Measurements from ENCODE around the gene SPATA17.

Gene SPATA17

DNA sequence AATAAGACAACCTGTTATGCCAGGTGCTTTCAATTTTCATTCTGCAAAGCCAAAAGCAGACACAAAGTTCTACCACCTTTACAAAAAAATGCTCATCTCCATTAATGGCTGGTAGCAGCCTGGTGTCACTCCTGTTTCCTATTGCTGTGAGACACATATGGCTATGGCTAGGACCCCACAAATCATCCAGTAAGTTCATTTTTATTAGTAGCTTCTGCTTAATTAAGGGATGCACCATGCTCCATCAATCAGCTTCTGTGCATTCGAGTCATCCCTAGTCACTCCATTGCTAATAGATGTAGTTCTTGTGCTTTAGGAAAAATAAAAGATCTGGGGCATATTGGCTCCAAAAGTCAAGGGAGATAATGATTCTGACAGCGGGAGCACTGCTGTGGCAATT is 257.2 kb downstream of the SPATA17 start:
- Histone ChIP-seq H3K4me3 (ENCODE audit: insufficient read length, low read depth) (no peak overlapping the region), H3K27me3 (ENCODE audit: insufficient read depth, insufficient read length) (no peaks in the 10 kb centered on the region), H3K36me3 (ENCODE audit: insufficient read depth, insufficient read length, low read length) (no peaks in the 10 kb centered on the region), H3K9me3 (ENCODE audit: insufficient read depth, low read length) (peaks cover 8% of the 10 kb centered on the region; the same call in 1 of the 2 replicates), H3K9ac (ENCODE audit: insufficient read length, low read depth) (no peak overlapping the region), H3K4me1 (ENCODE audit: insufficient read depth, insufficient read length) (no peaks in the 10 kb centered on the region)
- DNase-seq (ENCODE audit: low read depth, low spot score), result no peak
- no peak for TF ChIP-seq ZNF274 (IDR thresholded peaks at IDR 0.05; ENCODE audit: low read depth, low read length)
- TF ChIP-seq SUZ12 (IDR thresholded peaks at IDR 0.05; ENCODE audit: extremely low read depth, insufficient read depth, insufficient read length), result no peak
- TF ChIP-seq YY1 (IDR thresholded peaks at IDR 0.05; ENCODE audit: insufficient read depth, insufficient read length), result no peak

DNA sequence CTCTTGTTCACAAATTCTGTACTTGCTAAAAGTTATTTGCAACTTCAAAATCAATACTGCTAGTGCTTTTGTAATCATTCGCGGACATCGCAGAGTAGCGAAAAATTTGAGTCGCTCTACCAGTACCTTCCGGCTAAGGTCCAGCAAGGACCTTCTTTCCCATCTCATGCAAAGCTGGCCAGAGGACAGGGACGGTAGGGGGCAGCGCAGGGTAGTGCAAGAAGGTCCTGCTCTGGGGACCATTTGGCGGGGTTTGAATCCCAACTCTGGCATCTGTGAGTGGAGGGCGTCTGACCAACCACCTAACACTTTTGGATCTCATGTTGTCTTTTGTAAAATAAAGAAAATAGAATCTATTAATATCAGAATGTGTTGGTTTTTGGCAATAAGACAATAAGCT is 258.3 kb downstream of the SPATA17 start:
- H3K9ac ChIP-seq (ENCODE audit: insufficient read length, low read depth), result no peak overlapping the region
- no peak for TF ChIP-seq YY1 (IDR thresholded peaks at IDR 0.05; ENCODE audit: insufficient read depth, insufficient read length)
- TF ChIP-seq SUZ12 (IDR thresholded peaks at IDR 0.05; ENCODE audit: extremely low read depth, insufficient read depth, insufficient read length), result no peak
- no peak for TF ChIP-seq ZNF274 (IDR thresholded peaks at IDR 0.05; ENCODE audit: low read depth, low read length)
- H3K27me3 ChIP-seq (ENCODE audit: insufficient read depth, insufficient read length), result no peaks in the 10 kb centered on the region
- H3K4me1 ChIP-seq (ENCODE audit: insufficient read depth, insufficient read length), result no peaks in the 10 kb centered on the region
- no peaks in the 10 kb centered on the region for H3K36me3 ChIP-seq (ENCODE audit: insufficient read depth, insufficient read length, low read length)
- peak; percentile 63 for DNase-seq (ENCODE audit: low read depth, low spot score)
- H3K9me3 ChIP-seq (ENCODE audit: insufficient read depth, low read length), result no peaks in the 10 kb centered on the region
- no peak overlapping the region for H3K4me3 ChIP-seq (ENCODE audit: insufficient read length, low read depth)

DNA sequence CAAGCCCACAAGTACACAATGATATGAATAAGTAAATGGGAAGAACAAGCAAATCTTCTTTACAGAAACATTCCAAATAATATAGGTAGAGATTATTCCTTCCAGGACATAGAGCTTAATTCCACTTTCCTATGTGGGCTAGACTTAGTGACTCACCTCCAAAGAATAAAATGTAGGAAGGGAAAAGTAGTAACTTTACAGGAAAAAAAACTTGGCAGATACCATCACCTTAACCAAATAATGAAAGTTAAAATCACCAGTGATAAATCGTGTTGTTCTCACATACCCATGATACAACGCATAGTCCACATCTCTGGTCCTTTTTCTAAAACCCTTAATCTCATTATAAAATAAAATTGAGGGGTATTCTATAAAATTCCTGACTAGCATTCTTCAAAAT is 260.8 kb downstream of the SPATA17 start:
- H3K4me3 ChIP-seq (ENCODE audit: insufficient read length, low read depth), result no peak overlapping the region

DNA sequence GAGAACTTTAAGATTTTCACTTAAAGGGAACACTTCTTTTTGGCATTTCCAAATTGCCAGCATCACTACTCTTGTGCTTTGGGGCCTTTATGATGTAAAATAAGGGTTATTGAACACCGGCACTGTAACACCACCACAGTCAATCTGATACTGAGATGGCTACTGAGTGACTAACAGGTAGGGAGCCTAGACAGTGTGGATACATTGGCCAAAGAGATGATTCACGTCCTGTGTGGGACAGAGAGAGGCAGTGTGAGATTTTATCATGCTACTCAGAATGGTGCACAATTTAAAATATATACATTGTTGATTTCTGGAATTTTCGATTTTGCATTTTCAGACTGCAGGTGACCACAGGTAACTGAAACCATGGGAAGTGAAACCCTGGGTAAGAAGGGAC is 261.6 kb downstream of the SPATA17 start:
- Histone ChIP-seq H3K36me3 (ENCODE audit: insufficient read depth, insufficient read length, low read length) (no peaks in the 10 kb centered on the region), H3K27me3 (ENCODE audit: insufficient read depth, insufficient read length) (no peaks in the 10 kb centered on the region), H3K4me3 (ENCODE audit: insufficient read length, low read depth) (no peak overlapping the region), H3K9ac (ENCODE audit: insufficient read length, low read depth) (no peak overlapping the region), H3K9me3 (ENCODE audit: insufficient read depth, low read length) (no peaks in the 10 kb centered on the region), H3K4me1 (ENCODE audit: insufficient read depth, insufficient read length) (no peaks in the 10 kb centered on the region)
- no peak for DNase-seq (ENCODE audit: low read depth, low spot score)
- TF ChIP-seq ZNF274 (IDR thresholded peaks at IDR 0.05; ENCODE audit: low read depth, low read length) (no peak), YY1 (IDR thresholded peaks at IDR 0.05; ENCODE audit: insufficient read depth, insufficient read length) (no peak), SUZ12 (IDR thresholded peaks at IDR 0.05; ENCODE audit: extremely low read depth, insufficient read depth, insufficient read length) (no peak)

More for the DNA sequence above, 260.8 kb downstream of the SPATA17 start:
- DNase-seq (ENCODE audit: low read depth, low spot score), result no peak
- H3K27me3 ChIP-seq (ENCODE audit: insufficient read depth, insufficient read length), result no peaks in the 10 kb centered on the region
- H3K9me3 ChIP-seq (ENCODE audit: insufficient read depth, low read length), result no peaks in the 10 kb centered on the region
- TF ChIP-seq ZNF274 (IDR thresholded peaks at IDR 0.05; ENCODE audit: low read depth, low read length) (no peak), YY1 (IDR thresholded peaks at IDR 0.05; ENCODE audit: insufficient read depth, insufficient read length) (no peak), SUZ12 (IDR thresholded peaks at IDR 0.05; ENCODE audit: extremely low read depth, insufficient read depth, insufficient read length) (no peak)
- no peak overlapping the region for H3K9ac ChIP-seq (ENCODE audit: insufficient read length, low read depth)
- no peaks in the 10 kb centered on the region for H3K4me1 ChIP-seq (ENCODE audit: insufficient read depth, insufficient read length)
- no peaks in the 10 kb centered on the region for H3K36me3 ChIP-seq (ENCODE audit: insufficient read depth, insufficient read length, low read length)

DNA sequence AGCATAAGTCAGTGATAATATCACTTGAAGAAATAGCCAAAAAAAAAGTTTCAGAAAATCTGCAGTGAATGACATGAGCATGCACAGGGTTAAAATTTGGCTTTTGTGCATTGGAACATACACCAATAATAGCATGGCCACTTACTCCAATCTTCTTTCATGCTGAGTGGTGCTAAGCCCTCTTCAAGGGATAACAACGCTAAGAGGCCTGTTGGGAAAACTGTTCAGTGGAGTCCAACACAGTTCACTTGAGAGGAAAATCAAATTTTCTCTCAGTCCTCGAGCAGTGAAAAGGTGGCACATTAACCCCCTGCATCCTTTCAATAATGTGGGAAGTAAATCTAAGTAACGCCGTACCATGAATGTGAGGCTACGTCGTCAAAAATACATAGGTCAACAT is 264.7 kb downstream of the SPATA17 start:
- no peak for TF ChIP-seq YY1 (IDR thresholded peaks at IDR 0.05; ENCODE audit: insufficient read depth, insufficient read length)
- no peak for TF ChIP-seq SUZ12 (IDR thresholded peaks at IDR 0.05; ENCODE audit: extremely low read depth, insufficient read depth, insufficient read length)
- TF ChIP-seq ZNF274 (IDR thresholded peaks at IDR 0.05; ENCODE audit: low read depth, low read length), result no peak
- no peaks in the 10 kb centered on the region for H3K9me3 ChIP-seq (ENCODE audit: insufficient read depth, low read length)
- no peak overlapping the region for H3K4me3 ChIP-seq (ENCODE audit: insufficient read length, low read depth)
- no peak for DNase-seq (ENCODE audit: low read depth, low spot score)
- H3K36me3 ChIP-seq (ENCODE audit: insufficient read depth, insufficient read length, low read length), result no peaks in the 10 kb centered on the region
- H3K4me1 ChIP-seq (ENCODE audit: insufficient read depth, insufficient read length), result no peaks in the 10 kb centered on the region
- H3K9ac ChIP-seq (ENCODE audit: insufficient read length, low read depth), result no peak overlapping the region
- H3K27me3 ChIP-seq (ENCODE audit: insufficient read depth, insufficient read length), result no peaks in the 10 kb centered on the region

DNA sequence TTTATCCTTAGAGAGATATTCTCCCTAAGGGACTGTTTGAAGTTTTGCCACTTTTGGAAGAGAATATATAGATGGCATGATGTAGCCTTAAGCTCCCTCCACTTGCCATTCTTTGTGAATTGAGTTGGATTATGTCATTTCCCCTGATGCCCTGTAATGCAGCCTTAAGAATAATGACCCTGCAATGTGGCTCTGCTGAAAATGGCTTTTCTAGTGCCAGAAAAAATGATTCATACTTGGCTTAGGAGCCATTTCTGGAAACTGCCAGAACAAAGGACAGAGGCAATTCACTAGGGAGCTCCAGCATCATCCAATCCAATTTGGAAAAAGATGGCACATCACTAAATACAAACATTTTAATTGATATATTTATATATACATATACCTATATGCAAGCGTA is 265.3 kb downstream of the SPATA17 start:
- TF ChIP-seq ZNF274 (IDR thresholded peaks at IDR 0.05; ENCODE audit: low read depth, low read length) (no peak), YY1 (IDR thresholded peaks at IDR 0.05; ENCODE audit: insufficient read depth, insufficient read length) (no peak), SUZ12 (IDR thresholded peaks at IDR 0.05; ENCODE audit: extremely low read depth, insufficient read depth, insufficient read length) (no peak)
- no peak overlapping the region for H3K9ac ChIP-seq (ENCODE audit: insufficient read length, low read depth)
- no peaks in the 10 kb centered on the region for H3K27me3 ChIP-seq (ENCODE audit: insufficient read depth, insufficient read length)
- no peak for DNase-seq (ENCODE audit: low read depth, low spot score)
- no peaks in the 10 kb centered on the region for H3K4me1 ChIP-seq (ENCODE audit: insufficient read depth, insufficient read length)
- no peaks in the 10 kb centered on the region for H3K36me3 ChIP-seq (ENCODE audit: insufficient read depth, insufficient read length, low read length)
- H3K4me3 ChIP-seq (ENCODE audit: insufficient read length, low read depth), result no peak overlapping the region
- no peaks in the 10 kb centered on the region for H3K9me3 ChIP-seq (ENCODE audit: insufficient read depth, low read length)

DNA sequence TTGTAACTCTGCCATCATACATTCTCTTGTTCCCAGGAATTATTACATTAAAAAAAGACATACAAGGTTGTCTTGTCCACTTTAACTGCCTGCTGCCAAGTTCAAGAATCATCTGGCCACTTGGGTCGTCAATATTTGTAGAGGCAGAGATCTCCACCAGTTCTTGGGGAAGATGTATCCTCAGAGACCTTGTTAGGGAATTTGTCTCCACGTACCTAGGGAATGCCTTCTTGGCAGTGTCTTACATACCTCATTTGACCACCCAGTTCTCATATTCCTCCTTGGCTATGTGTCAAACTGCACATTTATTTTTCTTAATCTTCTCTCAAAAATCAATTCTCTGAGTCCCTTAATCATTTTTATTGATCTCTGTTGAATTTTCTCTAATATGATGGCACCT is 266.0 kb downstream of the SPATA17 start:
- no peak for DNase-seq (ENCODE audit: low read depth, low spot score)
- H3K36me3 ChIP-seq (ENCODE audit: insufficient read depth, insufficient read length, low read length), result no peaks in the 10 kb centered on the region
- no peak for TF ChIP-seq SUZ12 (IDR thresholded peaks at IDR 0.05; ENCODE audit: extremely low read depth, insufficient read depth, insufficient read length)
- no peak for TF ChIP-seq YY1 (IDR thresholded peaks at IDR 0.05; ENCODE audit: insufficient read depth, insufficient read length)
- no peak for TF ChIP-seq ZNF274 (IDR thresholded peaks at IDR 0.05; ENCODE audit: low read depth, low read length)

More for the DNA sequence above, 266.0 kb downstream of the SPATA17 start:
- no peaks in the 10 kb centered on the region for H3K9me3 ChIP-seq (ENCODE audit: insufficient read depth, low read length)
- H3K4me3 ChIP-seq (ENCODE audit: insufficient read length, low read depth), result no peak overlapping the region
- no peaks in the 10 kb centered on the region for H3K27me3 ChIP-seq (ENCODE audit: insufficient read depth, insufficient read length)
- H3K9ac ChIP-seq (ENCODE audit: insufficient read length, low read depth), result no peak overlapping the region
- no peaks in the 10 kb centered on the region for H3K4me1 ChIP-seq (ENCODE audit: insufficient read depth, insufficient read length)

Measured in NT2/D1 (cell line).